Caco-2 (cell line): ENCODE measurements around the gene PARP16. TPM values are rescaled to one million over a fixed set of nuclear protein-coding genes. Genes with fewer than 3 reads are reported as not detected.
A peak's percentile ranks its signal among the peaks of the same experiment; 100 is the strongest.

Source experiments
- BruUV-seq: library from RNA; stranded (reverse); fragments of 400-500 nt; replicated peaks from 2 replicates; lab custom pipeline; 2021; lab: Mats Ljungman, UMichigan
- CTCF ChIA-PET: fragments of 300-600 bp; sonication (Branson Sonifier 250); formaldehyde crosslinking; loops from one replicate; lab custom pipeline; 2022; ENCODE audit warnings: antibody characterized with exemption; lab: Charles Lee
- POLR2A ChIA-PET: fragments of 300-600 bp; sonication (Branson Sonifier 250); formaldehyde crosslinking; loops from one replicate; lab custom pipeline; 2022; ENCODE audit warnings: antibody characterized with exemption; lab: Charles Lee
- DNase-seq, 2 experiments: peaks; one replicate each; pipeline versions ENCODE4 v3.0.0 to v3.0.0-alpha.2; 2020 to 2022
- H3K27me3 ChIP-seq: replicated peaks from 2 replicates; pipeline ENCODE4 v1.6.0; 2011; ENCODE audit warnings: low read length; ENCODE audit not compliant: control insufficient read depth, insufficient read depth
- H3K36me3 ChIP-seq: 2 replicates; pipeline ENCODE4 v1.5.1; 2011; ENCODE audit warnings: low read length; ENCODE audit not compliant: control insufficient read depth, insufficient read depth
- H3K4me1 ChIP-seq: fragments of 250-450 bp; sonication (Bioruptor Pico); 2 replicates; pipeline ENCODE4 v1.5.1; 2020; ENCODE audit warnings: mild to moderate bottlenecking
- H3K4me3 ChIP-seq: 2 replicates; pipeline ENCODE4 v1.5.1; 2011; ENCODE audit warnings: low read depth, mild to moderate bottlenecking, control low read depth, low read length
- H3K9me3 ChIP-seq: fragments of 250-450 bp; sonication (Bioruptor Pico); 2 replicates; pipeline ENCODE4 v1.5.1; 2020; ENCODE audit warnings: mild to moderate bottlenecking, moderate library complexity
- H3K27ac Mint-ChIP-seq: one replicate; pipeline ENCODE4 v1.8.0; 2022; ENCODE audit warnings: mixed read lengths; ENCODE audit not compliant: unreplicated experiment
- H3K27me3 Mint-ChIP-seq: one replicate; pipeline ENCODE4 v1.8.0; 2022; ENCODE audit warnings: mixed read lengths; ENCODE audit not compliant: insufficient read depth, unreplicated experiment
- H3K36me3 Mint-ChIP-seq: one replicate; pipeline ENCODE4 v1.8.0; 2022; ENCODE audit warnings: mild to moderate bottlenecking, mixed read lengths; ENCODE audit not compliant: insufficient read depth, unreplicated experiment
- H3K4me1 Mint-ChIP-seq: one replicate; pipeline ENCODE4 v1.8.0; 2022; ENCODE audit warnings: low read depth, mixed read lengths; ENCODE audit not compliant: unreplicated experiment
- H3K4me3 Mint-ChIP-seq: one replicate; pipeline ENCODE4 v1.8.0; 2022; ENCODE audit warnings: mild to moderate bottlenecking, moderate library complexity, mixed read lengths; ENCODE audit not compliant: unreplicated experiment
- H3K9me3 Mint-ChIP-seq: one replicate; pipeline ENCODE4 v1.8.0; 2022; ENCODE audit warnings: mixed read lengths; ENCODE audit not compliant: unreplicated experiment
- CTCF ChIP-seq, 2 experiments: fragments of 200-600 bp in 1 of 2; IDR thresholded peaks; 1 replicate in 1 of 2; 2 replicates in 1 of 2; pipeline versions ENCODE4 v1.5.1 to v1.8.0; 2011 to 2022; ENCODE audit warnings: antibody characterized with exemption in 1 of 2, control low read depth in 1 of 2, inconsistent platforms in 1 of 2, low read depth in 1 of 2, low read length in 1 of 2, mild to moderate bottlenecking in 1 of 2, moderate library complexity in 1 of 2; ENCODE audit not compliant: insufficient read depth in 1 of 2, severe bottlenecking in 1 of 2, unreplicated experiment in 1 of 2
- intact Hi-C: fragments of 100-400 bp; cut with micrococcal nuclease; formaldehyde crosslinking; loops from one replicate; pipeline ENCODE4 v1.10.0; 2022; ENCODE audit not compliant: unreplicated experiment
- total RNA-seq: library from RNA; stranded (reverse); gene quantifications from 2 replicates; pipeline ENCODE4 v1.2.3, GENCODE V29; 2022

Gene PARP16
- total RNA-seq, 1 experiment from 2014 or later, result 6.9 TPM

GRCh38 chr15:65323071-65323511, 36.4 kb upstream of the PARP16 start:
- POLR2A ChIA-PET, result no interaction called here
- no peak overlapping the region for H3K27ac Mint-ChIP-seq

GRCh38 chr15:65318870-65319356, 32.2 kb upstream of the PARP16 start:
- Histone ChIP-seq H3K27me3 (no peaks in the 10 kb centered on the region), H3K36me3 (no peaks in the 10 kb centered on the region), H3K4me3 (no peak overlapping the region), H3K9me3 (no peaks in the 10 kb centered on the region), H3K4me1 (no peaks in the 10 kb centered on the region)
- BruUV-seq, result no TSS peak
- Mint-ChIP-seq H3K36me3 (peaks cover 4% of the 10 kb centered on the region), H3K4me1 (no peaks in the 10 kb centered on the region), H3K4me3 (no peak overlapping the region), H3K27ac (no peak overlapping the region), H3K27me3 (no peaks in the 10 kb centered on the region), H3K9me3 (no peaks in the 10 kb centered on the region)
- CTCF ChIA-PET, result interaction anchor here (0.5 to 1.2 kb wide), 7 partner anchors 22 to 194 kb away, joined by 3 to 23 read pairs (median 4); no protein-coding TSS in a partner anchor
- POLR2A ChIA-PET, result interaction anchor here (1.4 kb wide), 1 partner anchor 14 kb away, joined by 7 read pairs; the partner anchor contains the start of gene RNU5B-1
- intact Hi-C loops, result loop anchor here (1.0 to 2.0 kb wide), 3 partner anchors 36 to 81 kb away; no protein-coding TSS in a partner anchor
- TF ChIP-seq CTCF (IDR thresholded peaks at IDR 0.05; ENCODE audit: insufficient read depth in 1 of 2, low read depth in 1 of 2, low read length in 1 of 2, severe bottlenecking in 1 of 2, unreplicated experiment in 1 of 2), result peak; percentile 71 to 91
- peak; percentile 78 to 87 for DNase-seq

More at GRCh38 chr15:65323071-65323511, 36.4 kb upstream of the PARP16 start:
- H3K9me3 Mint-ChIP-seq, result no peaks in the 10 kb centered on the region
- no peaks in the 10 kb centered on the region for H3K4me1 ChIP-seq
- no peaks in the 10 kb centered on the region for H3K27me3 Mint-ChIP-seq
- H3K9me3 ChIP-seq, result no peaks in the 10 kb centered on the region
- no TSS peak for BruUV-seq
- CTCF ChIA-PET, result interaction anchor here (3.8 kb wide), 1 partner anchor 62 kb away, joined by 20 read pairs; no protein-coding TSS in a partner anchor
- no peak for DNase-seq
- H3K4me3 Mint-ChIP-seq, result no peak overlapping the region
- H3K36me3 Mint-ChIP-seq, result peaks cover 15% of the 10 kb centered on the region
- no peak for TF ChIP-seq CTCF (IDR thresholded peaks at IDR 0.05; ENCODE audit: insufficient read depth in 1 of 2, low read depth in 1 of 2, low read length in 1 of 2, severe bottlenecking in 1 of 2, unreplicated experiment in 1 of 2)
- intact Hi-C loops, result no loop called here
- no peaks in the 10 kb centered on the region for H3K36me3 ChIP-seq
- H3K27me3 ChIP-seq, result no peaks in the 10 kb centered on the region
- no peaks in the 10 kb centered on the region for H3K4me1 Mint-ChIP-seq
- H3K4me3 ChIP-seq, result no peak overlapping the region

GRCh38 chr15:65312400-65312916, 25.8 kb upstream of the PARP16 start:
- Histone ChIP-seq H3K9me3 (no peaks in the 10 kb centered on the region), H3K27me3 (no peaks in the 10 kb centered on the region), H3K4me1 (no peaks in the 10 kb centered on the region), H3K4me3 (no peak overlapping the region), H3K36me3 (no peaks in the 10 kb centered on the region)
- Mint-ChIP-seq H3K36me3 (no peaks in the 10 kb centered on the region), H3K27me3 (no peaks in the 10 kb centered on the region), H3K27ac (no peak overlapping the region), H3K9me3 (no peaks in the 10 kb centered on the region), H3K4me1 (no peaks in the 10 kb centered on the region), H3K4me3 (no peak overlapping the region)
- ChIA-PET POLR2A (interaction anchor here (1.7 kb wide), 1 partner anchor 8 kb away, joined by 12 read pairs; the partner anchor contains the start of gene RNU5B-1), CTCF (interaction anchor here (0.6 to 0.8 kb wide), 2 partner anchors 73 to 591 kb away, joined by 3 to 4 read pairs; no protein-coding TSS in a partner anchor)
- TF ChIP-seq CTCF (IDR thresholded peaks at IDR 0.05; ENCODE audit: insufficient read depth in 1 of 2, low read depth in 1 of 2, low read length in 1 of 2, severe bottlenecking in 1 of 2, unreplicated experiment in 1 of 2), result no peak
- BruUV-seq, result no TSS peak
- no peak for DNase-seq
- intact Hi-C loops, result no loop called here
